Naive B cell (primary cell): ENCODE data around the gene TTC7B. TPM values are rescaled to one million over a fixed set of nuclear protein-coding genes. Genes with fewer than 3 reads are reported as not detected.

Experiments
- ATAC-seq, 2 donors: fragments of 150-1000 bp; cut with Tn5 transposase; 2 replicates each; pipeline ENCODE4 v1.10.0; 2021; ENCODE audit warnings: low read depth in 2 of 2, mild to moderate bottlenecking in 2 of 2, moderate library complexity in 2 of 2
- DNase-seq: peaks from one replicate; pipeline ENCODE4 v3.0.0; 2022
- H3K27ac Mint-ChIP-seq, 6 donors: one replicate each; pipeline ENCODE4 v1.8.0; 2020 to 2022; ENCODE audit warnings: mild to moderate bottlenecking in 6 of 6, mixed read lengths in 6 of 6, moderate library complexity in 5 of 6, inconsistent platforms in 2 of 6
- H3K27me3 Mint-ChIP-seq, 3 donors: one replicate each; pipeline ENCODE4 v1.8.0; 2021 to 2022; ENCODE audit warnings: mixed read lengths in 3 of 3, mild to moderate bottlenecking in 1 of 3
- H3K36me3 Mint-ChIP-seq, 2 donors: one replicate each; pipeline ENCODE4 v1.8.0; 2020 to 2022; ENCODE audit warnings: mixed read lengths in 2 of 2, inconsistent platforms in 1 of 2, mild to moderate bottlenecking in 1 of 2
- H3K4me1 Mint-ChIP-seq, 3 donors: one replicate each; pipeline ENCODE4 v1.8.0; 2020 to 2022; ENCODE audit warnings: mixed read lengths in 3 of 3, inconsistent platforms in 1 of 3, mild to moderate bottlenecking in 1 of 3, moderate library complexity in 1 of 3
- H3K4me3 Mint-ChIP-seq, 8 donors: one replicate each; pipeline ENCODE4 v1.8.0; 2020 to 2022; ENCODE audit warnings: mild to moderate bottlenecking in 8 of 8, mixed read lengths in 8 of 8, moderate library complexity in 8 of 8, inconsistent platforms in 2 of 8
- H3K9me3 Mint-ChIP-seq, 7 donors: one replicate each; pipeline ENCODE4 v1.8.0; 2020 to 2022; ENCODE audit warnings: mixed read lengths in 7 of 7, mild to moderate bottlenecking in 5 of 7, inconsistent platforms in 2 of 7, moderate library complexity in 1 of 7
- polyA plus RNA-seq, 6 donors: library from polyadenylated mRNA; unstranded; fragments of 300-500 nt; fragmentation: Illumina TruSeq; gene quantifications; one replicate each; pipeline ENCODE4 v1.2.3, GENCODE V29; 2021; ENCODE audit warnings: low read depth in 6 of 6

Gene TTC7B
- polyA plus RNA-seq, 6 donors from 2014 or later = 0.39 to 1.2 TPM; not detected in 4

DNA sequence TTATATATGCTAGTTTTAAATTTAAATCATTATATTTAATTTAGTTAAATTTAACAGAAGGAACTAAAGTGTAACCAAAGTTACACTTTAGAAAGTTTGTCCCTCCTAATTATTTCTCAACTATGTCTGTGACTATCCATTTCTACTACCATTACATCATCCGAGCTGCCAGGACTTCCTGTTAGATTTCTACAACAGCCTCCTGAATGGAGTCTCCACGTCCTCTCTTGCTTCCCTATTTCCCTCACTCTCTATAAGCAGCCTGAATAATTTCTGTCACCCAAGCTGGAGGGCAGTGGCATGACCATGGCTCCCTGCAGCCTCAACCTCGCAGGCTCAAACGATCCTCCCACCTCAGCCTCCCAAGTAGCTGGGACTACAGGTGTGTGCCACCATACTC lies 84.1 kb downstream of the TTC7B start:
- no peak overlapping the region for H3K4me3 Mint-ChIP-seq
- no peak overlapping the region for H3K27ac Mint-ChIP-seq
- DNase-seq (no peak), ATAC-seq (no peak)
- H3K9me3 Mint-ChIP-seq = no peaks in the 10 kb centered on the region
- peaks cover 0 to 8% (median 0%) of the 10 kb centered on the region in 3 donors for H3K27me3 Mint-ChIP-seq
- no peaks in the 10 kb centered on the region for H3K4me1 Mint-ChIP-seq
- H3K36me3 Mint-ChIP-seq = no peaks in the 10 kb centered on the region

DNA sequence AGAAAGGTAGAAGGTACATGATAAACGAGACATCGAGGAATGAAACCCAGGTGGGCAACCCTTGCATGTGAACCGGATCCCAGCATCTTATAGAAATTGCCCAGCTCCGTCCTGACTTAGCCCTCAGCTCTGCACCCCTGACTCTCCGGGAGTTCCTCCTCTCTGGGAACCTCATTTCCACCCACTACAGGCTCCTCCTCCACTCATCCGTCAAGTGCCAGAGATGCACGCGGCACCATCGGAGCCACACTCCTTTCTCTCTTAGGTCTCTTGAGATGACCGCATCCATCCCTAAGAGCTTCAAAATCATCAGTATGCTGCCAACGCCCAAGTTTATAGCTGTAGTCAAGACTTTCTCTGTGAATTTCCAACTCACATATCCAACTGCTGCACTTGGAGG lies 84.7 kb downstream of the TTC7B start:
- Mint-ChIP-seq H3K27ac (no peak overlapping the region), H3K4me1 (no peaks in the 10 kb centered on the region), H3K27me3 (peaks cover 0 to 8% (median 0%) of the 10 kb centered on the region in 3 donors), H3K4me3 (no peak overlapping the region), H3K9me3 (no peaks in the 10 kb centered on the region), H3K36me3 (no peaks in the 10 kb centered on the region)
- no peak for DNase-seq
- ATAC-seq = no peak

DNA sequence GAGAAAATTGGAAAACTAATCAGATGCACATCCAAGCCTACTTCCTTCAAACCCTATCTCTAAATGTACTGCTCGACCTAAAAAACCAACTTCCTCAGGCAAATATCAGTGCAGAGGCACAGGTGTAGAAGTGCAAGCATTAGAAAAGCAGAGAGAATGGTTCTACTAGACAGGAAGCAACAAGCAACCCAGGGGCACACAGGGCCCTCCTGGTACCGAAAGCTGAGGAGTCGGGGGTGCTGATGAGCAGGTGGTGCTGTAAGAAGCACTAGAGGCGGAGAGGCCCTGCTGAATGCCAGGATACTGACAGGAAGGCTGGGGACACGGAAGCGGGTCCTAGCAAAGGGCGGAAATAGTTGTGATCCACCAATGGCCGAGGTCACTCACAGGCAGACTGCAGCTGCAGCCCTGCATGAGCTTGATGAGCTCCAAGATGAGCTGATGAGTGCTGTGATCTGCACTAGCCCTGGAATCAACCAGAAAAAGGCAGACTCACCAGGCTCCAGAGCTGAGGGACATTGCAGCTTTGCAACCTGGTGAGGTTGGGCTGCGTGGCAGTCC lies 85.9 kb downstream of the TTC7B start:
- Mint-ChIP-seq H3K27me3 (peaks cover 0 to 8% (median 0%) of the 10 kb centered on the region in 3 donors), H3K4me1 (no peaks in the 10 kb centered on the region), H3K27ac (no peak overlapping the region), H3K9me3 (no peaks in the 10 kb centered on the region), H3K4me3 (no peak overlapping the region), H3K36me3 (no peaks in the 10 kb centered on the region)
- ATAC-seq (no peak), DNase-seq (no peak)

DNA sequence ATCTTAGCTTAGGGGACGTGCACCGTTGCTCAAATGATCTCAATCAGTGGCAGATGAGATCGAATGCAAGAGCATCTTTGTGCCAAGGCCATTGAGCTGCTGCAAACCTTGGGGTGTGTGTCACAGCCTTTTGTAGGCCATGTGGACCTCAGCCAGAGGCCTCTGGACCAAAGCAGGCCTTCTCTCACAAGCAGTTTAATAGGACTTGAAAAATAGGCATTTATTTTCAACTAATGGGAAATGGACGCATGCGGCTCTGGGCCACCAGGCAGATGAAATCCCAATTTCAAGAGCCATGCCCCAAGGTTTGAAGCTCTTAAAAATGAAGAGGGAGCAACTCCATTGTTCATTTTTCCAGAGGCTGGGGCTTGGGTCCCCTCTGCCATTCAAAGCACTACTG lies 87.3 kb downstream of the TTC7B start:
- Mint-ChIP-seq H3K9me3 (no peaks in the 10 kb centered on the region), H3K27ac (peak overlapping the region in 1 of 6 donors; percentile 18), H3K4me3 (no peak overlapping the region), H3K27me3 (peaks cover 0 to 8% (median 0%) of the 10 kb centered on the region in 3 donors), H3K36me3 (no peaks in the 10 kb centered on the region), H3K4me1 (no peaks in the 10 kb centered on the region)
- ATAC-seq (no peak), DNase-seq (no peak)

DNA sequence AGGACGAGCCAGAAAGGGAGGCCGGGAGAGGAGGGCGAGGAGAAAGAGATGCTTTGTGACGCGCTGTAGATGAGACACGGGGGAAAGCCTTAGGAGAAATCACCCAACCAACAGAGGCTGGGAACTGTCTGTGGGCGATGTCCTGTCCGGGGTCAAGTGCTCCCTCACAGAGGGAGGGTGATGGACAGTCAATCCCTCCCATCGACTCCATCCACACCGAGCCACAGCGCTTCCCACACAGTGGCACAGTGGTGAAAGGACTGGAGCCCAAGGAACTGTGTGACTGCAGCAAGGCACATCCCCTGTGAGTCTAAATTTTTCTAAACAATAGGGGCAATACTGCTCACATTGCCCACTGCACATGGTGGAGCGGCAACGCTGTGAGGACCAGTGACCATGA lies 89.1 kb downstream of the TTC7B start:
- Mint-ChIP-seq H3K9me3 (no peaks in the 10 kb centered on the region), H3K4me3 (no peak overlapping the region), H3K4me1 (no peaks in the 10 kb centered on the region), H3K27ac (peak overlapping the region in 1 of 6 donors; percentile 62), H3K36me3 (no peaks in the 10 kb centered on the region), H3K27me3 (peaks cover 0 to 8% (median 0%) of the 10 kb centered on the region in 3 donors)
- ATAC-seq (no peak), DNase-seq (no peak)

DNA sequence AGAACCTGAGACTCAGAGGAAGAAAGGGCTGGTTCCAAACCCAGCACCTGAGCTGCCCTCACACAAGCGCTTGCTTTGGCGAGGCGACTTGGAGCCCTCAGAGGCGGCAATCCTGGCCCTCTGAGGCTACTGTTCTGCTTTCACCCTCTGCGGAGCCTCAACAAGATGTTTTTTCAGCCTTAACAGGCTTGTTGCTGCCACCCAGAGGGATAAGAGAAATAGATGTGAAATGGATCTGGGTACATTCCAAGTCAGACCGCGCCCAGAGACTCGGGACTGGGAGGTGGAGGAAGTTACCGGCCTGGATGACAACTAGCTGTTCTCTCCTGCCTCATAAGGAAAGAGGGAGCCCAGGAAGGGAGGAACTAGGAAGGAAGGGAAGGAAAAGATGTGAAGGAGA lies 89.6 kb downstream of the TTC7B start:
- H3K9me3 Mint-ChIP-seq = no peaks in the 10 kb centered on the region
- no peak overlapping the region for H3K27ac Mint-ChIP-seq
- H3K36me3 Mint-ChIP-seq = no peaks in the 10 kb centered on the region
- ATAC-seq (no peak), DNase-seq (no peak)
- no peak overlapping the region for H3K4me3 Mint-ChIP-seq
- no peaks in the 10 kb centered on the region for H3K4me1 Mint-ChIP-seq
- peaks cover 0 to 6% (median 0%) of the 10 kb centered on the region in 3 donors for H3K27me3 Mint-ChIP-seq

DNA sequence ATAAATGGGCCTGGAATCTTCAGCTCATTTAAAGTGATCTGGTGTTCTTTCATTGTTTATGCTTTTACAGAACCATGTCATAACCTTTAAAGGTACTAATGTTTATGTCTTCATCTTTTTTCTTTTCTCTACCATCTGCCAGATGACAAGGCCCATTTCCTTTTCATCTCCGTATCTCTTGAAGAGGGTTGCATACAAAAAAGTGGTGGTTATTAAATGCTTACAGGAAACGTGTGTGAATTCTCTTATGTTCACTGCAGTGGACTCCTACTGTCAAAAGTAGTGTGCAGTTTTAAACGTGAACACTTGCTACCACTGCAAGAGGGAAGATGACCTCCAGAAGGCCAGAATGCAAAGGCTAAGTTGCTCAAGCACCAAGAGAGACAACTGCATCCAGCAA lies 91.4 kb downstream of the TTC7B start:
- no peak overlapping the region for H3K27ac Mint-ChIP-seq

DNA sequence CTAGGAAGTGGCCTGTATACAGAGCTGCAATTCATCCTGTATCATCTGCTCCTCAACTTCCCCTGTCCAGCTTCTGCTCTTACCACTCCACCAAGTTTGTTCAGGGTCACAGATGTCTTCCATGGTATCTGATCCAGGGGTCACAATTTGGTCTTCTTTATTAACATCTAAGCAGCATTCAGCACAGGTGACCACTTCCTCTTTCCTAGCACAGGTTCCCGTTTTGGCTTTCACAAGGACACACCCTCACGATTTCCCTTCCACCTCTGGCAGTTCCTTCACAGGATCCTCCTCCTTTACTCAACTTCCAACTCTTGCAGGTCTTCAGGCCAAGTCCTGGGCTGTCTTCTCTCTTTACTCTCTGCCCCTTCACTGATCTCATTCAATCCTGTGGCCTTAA lies 93.6 kb downstream of the TTC7B start:
- no peak overlapping the region for H3K4me3 Mint-ChIP-seq
- H3K9me3 Mint-ChIP-seq = no peaks in the 10 kb centered on the region
- ATAC-seq (peak; percentile 49 to 63), DNase-seq (peak; percentile 14)
- H3K36me3 Mint-ChIP-seq = no peaks in the 10 kb centered on the region
- no peak overlapping the region for H3K27ac Mint-ChIP-seq
- no peaks in the 10 kb centered on the region for H3K4me1 Mint-ChIP-seq
- H3K27me3 Mint-ChIP-seq = no peaks in the 10 kb centered on the region

More for the DNA sequence above, 91.4 kb downstream of the TTC7B start:
- no peak for ATAC-seq
- H3K27me3 Mint-ChIP-seq = no peaks in the 10 kb centered on the region
- DNase-seq = no peak
- H3K36me3 Mint-ChIP-seq = no peaks in the 10 kb centered on the region
- H3K4me1 Mint-ChIP-seq = no peaks in the 10 kb centered on the region
- no peak overlapping the region for H3K4me3 Mint-ChIP-seq
- no peaks in the 10 kb centered on the region for H3K9me3 Mint-ChIP-seq

DNA sequence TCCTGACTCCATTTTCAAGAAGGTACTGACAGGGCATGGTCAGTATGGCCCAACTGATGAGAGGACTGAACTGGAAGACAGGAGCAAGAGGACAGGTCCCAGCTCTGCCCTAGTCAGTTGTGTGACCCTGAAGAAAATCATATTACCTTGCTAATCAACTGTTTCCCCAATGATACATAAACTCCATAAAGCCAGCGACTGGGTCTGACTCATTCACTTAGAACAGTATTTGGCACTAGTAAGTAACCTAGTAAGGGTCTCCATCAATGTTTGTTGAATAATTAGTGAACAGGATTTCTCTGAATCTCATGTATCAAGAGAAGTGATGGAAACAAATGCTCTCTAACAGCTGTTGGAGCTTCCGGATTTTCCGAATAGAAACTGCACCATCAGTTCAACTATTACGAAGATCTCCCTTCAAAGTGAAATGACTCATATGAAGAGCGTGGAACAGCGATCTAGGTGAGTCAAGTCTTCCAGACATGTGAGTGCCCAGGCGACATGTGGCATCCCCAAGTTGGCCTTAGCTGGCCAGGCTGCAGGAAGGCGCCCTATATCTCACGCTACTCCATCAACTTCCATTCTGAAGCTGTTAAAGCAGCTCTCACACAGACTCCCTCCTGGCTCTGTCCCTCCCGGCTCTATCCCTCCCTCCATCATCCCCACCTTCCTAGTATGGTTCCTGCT lies 94.5 kb downstream of the TTC7B start:
- ATAC-seq (no peak), DNase-seq (no peak)
- no peaks in the 10 kb centered on the region for H3K4me1 Mint-ChIP-seq
- H3K9me3 Mint-ChIP-seq = no peaks in the 10 kb centered on the region
- H3K4me3 Mint-ChIP-seq = no peak overlapping the region
- no peaks in the 10 kb centered on the region for H3K36me3 Mint-ChIP-seq
- H3K27ac Mint-ChIP-seq = no peak overlapping the region
- H3K27me3 Mint-ChIP-seq = no peaks in the 10 kb centered on the region

DNA sequence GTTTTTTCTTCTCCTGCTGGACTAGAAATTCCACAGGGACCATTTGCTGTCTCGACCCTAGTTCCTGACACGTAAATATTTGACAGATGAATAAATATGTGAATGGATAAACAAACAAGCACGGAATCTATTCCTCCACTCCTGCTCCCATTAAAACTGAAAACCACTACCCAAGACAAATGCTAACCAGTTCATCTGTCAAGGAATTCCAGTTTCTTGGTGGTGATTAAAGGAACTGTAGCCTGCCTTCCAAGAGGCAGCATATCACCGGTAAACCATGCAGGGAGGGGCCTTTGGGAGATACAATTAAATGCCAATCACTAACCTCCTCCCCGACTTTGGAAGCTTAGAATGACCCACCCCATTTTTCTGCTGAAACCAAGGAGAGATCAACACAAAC lies 95.4 kb downstream of the TTC7B start:
- Mint-ChIP-seq H3K27me3 (no peaks in the 10 kb centered on the region), H3K36me3 (no peaks in the 10 kb centered on the region), H3K4me1 (no peaks in the 10 kb centered on the region), H3K4me3 (no peak overlapping the region), H3K9me3 (no peaks in the 10 kb centered on the region), H3K27ac (no peak overlapping the region)
- DNase-seq = no peak
- no peak for ATAC-seq

DNA sequence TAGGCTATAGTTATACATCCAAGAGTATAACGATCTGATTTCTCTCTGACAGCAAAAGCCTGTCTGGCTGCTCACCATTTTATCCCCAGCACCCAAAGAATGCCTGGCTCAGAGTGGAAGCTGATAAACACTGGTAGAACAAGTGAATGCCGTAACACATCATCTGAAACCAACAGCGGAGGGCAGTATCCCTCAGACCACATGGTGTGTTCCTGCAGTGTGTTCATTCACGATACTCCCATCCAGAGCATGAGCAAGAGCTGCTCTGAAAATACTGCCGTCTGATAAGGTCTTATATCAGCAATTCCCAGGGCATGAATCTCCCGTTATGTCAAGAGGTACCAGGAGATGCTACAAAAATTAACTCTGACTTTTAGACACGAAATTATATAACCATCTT lies 95.9 kb downstream of the TTC7B start:
- no peaks in the 10 kb centered on the region for H3K27me3 Mint-ChIP-seq
- no peaks in the 10 kb centered on the region for H3K9me3 Mint-ChIP-seq
- H3K27ac Mint-ChIP-seq = no peak overlapping the region
- H3K4me1 Mint-ChIP-seq = no peaks in the 10 kb centered on the region
- H3K36me3 Mint-ChIP-seq = no peaks in the 10 kb centered on the region
- DNase-seq = no peak
- no peak for ATAC-seq
- no peak overlapping the region for H3K4me3 Mint-ChIP-seq

DNA sequence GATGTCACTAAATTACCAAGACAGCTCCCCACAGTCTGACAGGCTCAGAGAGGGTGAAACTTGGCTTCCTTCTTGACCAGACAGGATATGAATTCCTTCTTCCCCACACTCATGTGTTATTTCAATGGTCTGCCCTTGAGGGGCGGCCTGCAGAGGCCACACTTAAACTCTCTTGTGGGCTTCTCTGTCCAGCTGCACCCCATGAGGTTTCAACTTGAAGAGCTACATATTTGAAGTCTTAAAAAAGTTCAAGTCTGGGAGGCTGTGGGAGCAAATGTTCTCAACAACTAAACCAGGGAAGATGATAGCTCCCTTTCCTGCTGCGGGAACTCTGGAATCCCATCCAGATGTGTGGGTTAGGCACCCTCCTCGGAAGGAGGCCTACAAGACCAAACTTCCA lies 98.3 kb downstream of the TTC7B start:
- no peaks in the 10 kb centered on the region for H3K36me3 Mint-ChIP-seq
- peak overlapping the region in 1 of 6 donors; percentile 57 for H3K27ac Mint-ChIP-seq
- H3K4me3 Mint-ChIP-seq = no peak overlapping the region
- no peaks in the 10 kb centered on the region for H3K9me3 Mint-ChIP-seq
- ATAC-seq (no peak), DNase-seq (no peak)
- no peaks in the 10 kb centered on the region for H3K4me1 Mint-ChIP-seq
- no peaks in the 10 kb centered on the region for H3K27me3 Mint-ChIP-seq

DNA sequence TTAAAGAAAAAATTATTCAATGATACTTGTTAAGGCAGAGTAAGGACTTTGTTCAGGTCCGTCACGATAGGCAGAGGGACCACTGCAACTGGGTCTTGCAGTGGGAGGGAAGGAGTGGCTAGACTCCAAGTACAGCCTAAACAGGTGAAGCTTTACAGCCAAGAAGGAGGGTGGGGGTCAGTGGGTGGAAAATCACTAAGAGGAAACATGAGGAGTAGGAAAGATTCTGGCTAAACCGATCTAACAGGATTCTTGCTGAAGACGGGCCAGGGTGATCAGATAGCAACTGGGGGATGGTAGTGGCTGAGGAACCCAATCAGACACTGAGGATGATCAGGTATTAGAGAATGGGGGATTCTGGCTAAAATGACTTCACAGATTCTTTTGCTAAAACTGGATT lies 100.2 kb downstream of the TTC7B start:
- H3K27ac Mint-ChIP-seq = no peak overlapping the region
- H3K9me3 Mint-ChIP-seq = no peaks in the 10 kb centered on the region
- no peak for ATAC-seq
- H3K4me3 Mint-ChIP-seq = no peak overlapping the region
- H3K27me3 Mint-ChIP-seq = no peaks in the 10 kb centered on the region
- no peak for DNase-seq
- no peaks in the 10 kb centered on the region for H3K36me3 Mint-ChIP-seq
- no peaks in the 10 kb centered on the region for H3K4me1 Mint-ChIP-seq

DNA sequence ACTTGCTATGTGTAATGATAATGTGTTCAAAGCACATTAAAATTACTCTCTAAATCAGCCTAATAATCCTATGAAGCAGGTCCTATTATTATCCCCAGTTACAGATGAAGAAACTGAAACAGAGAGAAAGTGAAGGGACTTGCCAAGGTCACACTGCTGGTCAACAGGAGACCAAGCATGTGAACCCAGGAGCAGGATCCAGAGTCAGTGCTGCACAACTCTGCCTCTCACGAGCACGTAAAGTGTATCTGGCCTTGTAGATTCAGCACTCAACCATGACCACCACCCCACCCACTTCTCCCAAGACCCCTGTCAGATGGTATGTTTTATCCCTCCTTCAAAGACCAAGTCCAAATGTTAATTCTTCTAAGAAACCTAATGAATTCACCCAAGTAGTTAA lies 100.7 kb downstream of the TTC7B start:
- Mint-ChIP-seq H3K27ac (no peak overlapping the region), H3K4me3 (no peak overlapping the region)

DNA sequence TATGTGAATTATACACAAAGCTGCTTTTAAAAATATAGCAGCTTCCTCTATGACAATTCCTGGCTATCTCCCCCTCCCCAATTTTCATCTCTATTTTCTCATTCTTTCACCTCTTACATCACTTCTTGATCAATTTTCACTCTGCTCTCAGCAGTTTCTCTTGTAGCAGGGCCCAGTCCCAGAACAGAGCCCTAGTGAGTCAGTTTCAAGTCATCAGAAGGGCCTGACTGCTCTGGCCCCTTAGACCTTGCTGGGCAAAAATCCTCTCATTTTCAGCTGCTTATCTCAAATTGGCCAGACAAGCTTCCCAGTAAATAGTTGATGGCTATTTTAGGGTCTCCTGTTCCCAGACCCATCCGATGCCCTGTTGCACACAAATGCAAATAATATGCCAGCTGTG lies 101.4 kb downstream of the TTC7B start:
- no peaks in the 10 kb centered on the region for H3K4me1 Mint-ChIP-seq
- no peak overlapping the region for H3K4me3 Mint-ChIP-seq
- no peak for ATAC-seq
- no peak overlapping the region for H3K27ac Mint-ChIP-seq
- no peak for DNase-seq
- H3K36me3 Mint-ChIP-seq = no peaks in the 10 kb centered on the region
- no peaks in the 10 kb centered on the region for H3K27me3 Mint-ChIP-seq
- H3K9me3 Mint-ChIP-seq = no peaks in the 10 kb centered on the region

More for the DNA sequence above, 100.7 kb downstream of the TTC7B start:
- no peaks in the 10 kb centered on the region for H3K4me1 Mint-ChIP-seq
- ATAC-seq (no peak), DNase-seq (no peak)
- no peaks in the 10 kb centered on the region for H3K9me3 Mint-ChIP-seq
- H3K36me3 Mint-ChIP-seq = no peaks in the 10 kb centered on the region
- no peaks in the 10 kb centered on the region for H3K27me3 Mint-ChIP-seq
